ENCODE data around the gene FADS2. TPM values are rescaled to one million over a fixed set of nuclear protein-coding genes. Genes with fewer than 3 reads are reported as not detected.
A peak's percentile ranks its signal among the peaks of the same experiment; 100 is the strongest.

The FADS2 gene
- total RNA-seq, 4 donors from 2014 or later, result 7.8 to 40.1 (median 16.2) TPM

GRCh38 chr11:61814958-61815789, 12.9 kb upstream of the FADS2 start:
- TF ChIP-seq CTCF (IDR thresholded peaks at IDR 0.05), result no peak
- ATAC-seq (ENCODE audit: low FRiP score) (peak; percentile 88), DNase-seq (ENCODE audit: low spot score) (peak; percentile 73)

- no peak for TF ChIP-seq CTCF (IDR thresholded peaks at IDR 0.05)
- ATAC-seq (ENCODE audit: low FRiP score) (peak; percentile 47), DNase-seq (ENCODE audit: low spot score) (peak; percentile 48)
Observed at GRCh38 chr11:61815790-61816735, 12.0 kb upstream of the FADS2 start.

GRCh38 chr11:61816736-61817455, 11.2 kb upstream of the FADS2 start, which contains the start of gene FADS1:
Gene FADS1 (minus strand): TSS chr11:61817003. CDS start chr11:61816929, 74 bp downstream.
- ATAC-seq (ENCODE audit: low FRiP score), result peak; percentile 75
- peak; percentile 71 for DNase-seq (ENCODE audit: low spot score)
- peak in 1 of 3 donors; percentile 28 for TF ChIP-seq CTCF (IDR thresholded peaks at IDR 0.05)

GRCh38 chr11:61817471-61818202, 10.5 kb upstream of the FADS2 start:
- no peak for TF ChIP-seq CTCF (IDR thresholded peaks at IDR 0.05)
- ATAC-seq (ENCODE audit: low FRiP score) (no peak), DNase-seq (ENCODE audit: low spot score) (no peak)

GRCh38 chr11:61820174-61820573, 7.9 kb upstream of the FADS2 start:
- ATAC-seq (ENCODE audit: low FRiP score) (no peak), DNase-seq (ENCODE audit: low spot score) (no peak)
- TF ChIP-seq CTCF (IDR thresholded peaks at IDR 0.05), result no peak

Data from omental fat pad (tissue), 4 donors.